GM12864 (cell line): Measurements from ENCODE around the gene BEX3.
"Not testable (repeated sequence)": the region's sequence is repeated elsewhere in the genome, so short reads cannot be mapped to it uniquely, and the experiment has no call there.

ENCODE experiments used
- DNase-seq: peaks from one replicate; pipeline ENCODE4 v3.0.0-alpha.2; 2011; ENCODE audit warnings: low read depth
- H3K4me3 ChIP-seq: 2 replicates; pipeline ENCODE4 v1.5.1; 2011; ENCODE audit warnings: mild to moderate bottlenecking, low read depth, low read length, control low read depth
- CTCF ChIP-seq: IDR thresholded peaks from 2 replicates; pipeline ENCODE4 v1.5.1; 2011; ENCODE audit warnings: low read depth, mild to moderate bottlenecking, moderate library complexity, low read length, control low read depth, inconsistent platforms; ENCODE audit errors: missing control alignments

BEX3 gene

GRCh38 chrX:103347682-103348397, 28.5 kb upstream of the BEX3 start:
- TF ChIP-seq CTCF: no peak
- no peak for DNase-seq
- no peak overlapping the region for H3K4me3 ChIP-seq

- peak; percentile 1 for DNase-seq
- H3K4me3 ChIP-seq: peak within 1 kb of the TSS; percentile 75
- TF ChIP-seq CTCF: no peak
Measured at GRCh38 chrX:103356130-103356798, 20.1 kb upstream of the BEX3 start, which contains the start of gene TCEAL9. TSS of gene TCEAL9 (plus strand) at chrX:103356506. CDS start at chrX:103357685, 1,179 bp downstream.

GRCh38 chrX:103356858-103357257, 19.5 kb upstream of the BEX3 start:
- TF ChIP-seq CTCF: no peak
- peak overlapping the region; percentile 75 for H3K4me3 ChIP-seq
- no peak for DNase-seq

GRCh38 chrX:103357871-103358270, 18.5 kb upstream of the BEX3 start:
- H3K4me3 ChIP-seq: no peak overlapping the region
- TF ChIP-seq CTCF: no peak
- no peak for DNase-seq

- H3K4me3 ChIP-seq, DNase-seq: not testable (repeated sequence)
Measured at GRCh38 chrX:103359605-103360004, 16.7 kb upstream of the BEX3 start.

- no peak for DNase-seq
- no peak for TF ChIP-seq CTCF
- H3K4me3 ChIP-seq: no peak overlapping the region
Measured at GRCh38 chrX:103360092-103360491, 16.2 kb upstream of the BEX3 start.

GRCh38 chrX:103360916-103361315, 15.4 kb upstream of the BEX3 start:
- no peak overlapping the region for H3K4me3 ChIP-seq
- no peak for TF ChIP-seq CTCF
- no peak for DNase-seq
